HEK293T (cell line): ENCODE data around the gene HERC2.
"Not testable (repeated sequence)": the region's sequence is repeated elsewhere in the genome, so short reads cannot be mapped to it uniquely, and the experiment has no call there.

Experiments used
- CTCF ChIA-PET: fragments of 350-600 bp; formaldehyde crosslinking; extraction: SDS; loops from one replicate; lab custom pipeline; 2021; ENCODE audit warnings: antibody characterized with exemption, inconsistent platforms; lab: Yijun Ruan, JAX
- POLR2A ChIA-PET: fragments of 350-600 bp; formaldehyde crosslinking; extraction: SDS; loops from one replicate; lab custom pipeline; 2020; ENCODE audit warnings: antibody characterized with exemption, inconsistent platforms; lab: Yijun Ruan, JAX
- DNase-seq: peaks from one replicate; pipeline ENCODE4 v3.0.0; 2012; ENCODE audit warnings: mixed read lengths; ENCODE audit errors: extremely low spot score
- L3MBTL2 ChIP-seq: fragments of 450-650 bp; conservative IDR thresholded peaks from 2 replicates; pipeline ENCODE4 v1.6.1; 2016; ENCODE audit warnings: mild to moderate bottlenecking

HERC2 gene, protein sequence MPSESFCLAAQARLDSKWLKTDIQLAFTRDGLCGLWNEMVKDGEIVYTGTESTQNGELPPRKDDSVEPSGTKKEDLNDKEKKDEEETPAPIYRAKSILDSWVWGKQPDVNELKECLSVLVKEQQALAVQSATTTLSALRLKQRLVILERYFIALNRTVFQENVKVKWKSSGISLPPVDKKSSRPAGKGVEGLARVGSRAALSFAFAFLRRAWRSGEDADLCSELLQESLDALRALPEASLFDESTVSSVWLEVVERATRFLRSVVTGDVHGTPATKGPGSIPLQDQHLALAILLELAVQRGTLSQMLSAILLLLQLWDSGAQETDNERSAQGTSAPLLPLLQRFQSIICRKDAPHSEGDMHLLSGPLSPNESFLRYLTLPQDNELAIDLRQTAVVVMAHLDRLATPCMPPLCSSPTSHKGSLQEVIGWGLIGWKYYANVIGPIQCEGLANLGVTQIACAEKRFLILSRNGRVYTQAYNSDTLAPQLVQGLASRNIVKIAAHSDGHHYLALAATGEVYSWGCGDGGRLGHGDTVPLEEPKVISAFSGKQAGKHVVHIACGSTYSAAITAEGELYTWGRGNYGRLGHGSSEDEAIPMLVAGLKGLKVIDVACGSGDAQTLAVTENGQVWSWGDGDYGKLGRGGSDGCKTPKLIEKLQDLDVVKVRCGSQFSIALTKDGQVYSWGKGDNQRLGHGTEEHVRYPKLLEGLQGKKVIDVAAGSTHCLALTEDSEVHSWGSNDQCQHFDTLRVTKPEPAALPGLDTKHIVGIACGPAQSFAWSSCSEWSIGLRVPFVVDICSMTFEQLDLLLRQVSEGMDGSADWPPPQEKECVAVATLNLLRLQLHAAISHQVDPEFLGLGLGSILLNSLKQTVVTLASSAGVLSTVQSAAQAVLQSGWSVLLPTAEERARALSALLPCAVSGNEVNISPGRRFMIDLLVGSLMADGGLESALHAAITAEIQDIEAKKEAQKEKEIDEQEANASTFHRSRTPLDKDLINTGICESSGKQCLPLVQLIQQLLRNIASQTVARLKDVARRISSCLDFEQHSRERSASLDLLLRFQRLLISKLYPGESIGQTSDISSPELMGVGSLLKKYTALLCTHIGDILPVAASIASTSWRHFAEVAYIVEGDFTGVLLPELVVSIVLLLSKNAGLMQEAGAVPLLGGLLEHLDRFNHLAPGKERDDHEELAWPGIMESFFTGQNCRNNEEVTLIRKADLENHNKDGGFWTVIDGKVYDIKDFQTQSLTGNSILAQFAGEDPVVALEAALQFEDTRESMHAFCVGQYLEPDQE (N-terminal part only)

DNA sequence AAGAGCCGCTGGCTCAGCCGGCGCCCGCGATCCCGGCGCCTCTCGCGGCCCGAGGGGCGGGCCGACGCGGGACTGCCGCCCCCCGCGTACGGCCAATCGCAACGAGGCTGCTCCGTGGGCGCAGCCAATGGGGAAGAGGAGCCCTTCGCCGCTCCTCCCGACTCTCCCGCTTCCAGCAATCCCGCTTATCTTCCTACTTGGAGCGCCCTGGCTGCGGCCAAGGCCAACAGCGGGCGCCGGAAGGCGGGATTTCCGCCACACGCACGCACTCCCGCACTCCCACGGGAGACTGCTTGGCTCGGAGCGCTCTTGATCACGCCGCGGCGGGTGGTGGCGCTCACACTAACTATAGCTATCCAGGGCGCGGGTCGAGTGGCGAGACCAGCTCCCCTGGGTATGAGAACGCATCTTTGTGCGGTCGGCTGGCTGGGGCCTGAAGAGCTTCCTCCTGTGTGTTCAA, at the start of gene HERC2:
TSS of gene HERC2 (minus strand) at position 51 of the 460 bp plus-strand sequence. CDS start 746 bp downstream, outside the sequence.
- CTCF ChIA-PET, POLR2A ChIA-PET: not testable (repeated sequence)

DNA sequence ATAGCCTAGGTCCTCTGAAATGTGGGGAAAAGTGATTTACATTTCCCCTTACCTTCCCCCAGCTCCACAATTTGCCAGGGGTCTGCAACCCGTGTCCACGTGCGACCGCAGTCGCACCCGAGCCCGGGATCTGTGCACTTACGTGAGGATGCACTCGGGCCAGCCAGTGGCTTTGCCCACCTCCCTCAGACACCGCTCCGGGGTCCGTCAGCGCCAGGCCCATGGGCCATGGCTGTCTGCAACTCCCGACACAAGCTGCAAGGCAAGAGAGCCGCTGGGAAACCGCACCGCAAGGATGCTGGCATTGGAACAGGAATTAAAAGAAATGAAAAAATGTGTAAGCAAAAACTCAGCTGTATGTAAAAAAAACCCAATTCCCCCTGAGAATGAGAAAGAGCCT, 43.5 kb upstream of the HERC2 start:
- DNase-seq, CTCF ChIA-PET, POLR2A ChIA-PET: not testable (repeated sequence)

More for the DNA sequence above, at the start of gene HERC2:
- not testable (repeated sequence) for DNase-seq

DNA sequence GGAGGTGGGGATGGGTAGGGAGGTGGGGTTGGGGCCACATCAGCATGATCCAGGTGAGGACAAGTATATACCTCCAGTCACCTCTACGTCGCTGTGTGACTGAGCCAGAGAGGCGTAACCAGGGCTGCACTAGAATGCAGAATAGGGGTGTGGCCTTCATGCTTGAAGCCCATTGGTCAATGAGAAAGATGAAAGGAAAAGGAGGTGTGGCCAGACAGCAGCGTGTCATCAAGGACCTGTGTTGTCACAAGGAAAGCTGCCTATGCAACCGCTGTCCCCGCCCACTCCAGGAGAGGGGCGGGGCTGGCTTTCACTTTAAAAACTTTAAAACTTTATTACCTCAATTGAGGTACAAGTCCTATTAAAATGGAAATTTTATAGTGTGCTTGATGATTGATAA, 36.0 kb upstream of the HERC2 start, which contains the start of gene GOLGA6L24:
TSS of gene GOLGA6L24 (minus strand) at position 101 of the 400 bp plus-strand sequence. CDS start at position 40, 61 bp downstream.
- DNase-seq: not testable (repeated sequence)

DNA sequence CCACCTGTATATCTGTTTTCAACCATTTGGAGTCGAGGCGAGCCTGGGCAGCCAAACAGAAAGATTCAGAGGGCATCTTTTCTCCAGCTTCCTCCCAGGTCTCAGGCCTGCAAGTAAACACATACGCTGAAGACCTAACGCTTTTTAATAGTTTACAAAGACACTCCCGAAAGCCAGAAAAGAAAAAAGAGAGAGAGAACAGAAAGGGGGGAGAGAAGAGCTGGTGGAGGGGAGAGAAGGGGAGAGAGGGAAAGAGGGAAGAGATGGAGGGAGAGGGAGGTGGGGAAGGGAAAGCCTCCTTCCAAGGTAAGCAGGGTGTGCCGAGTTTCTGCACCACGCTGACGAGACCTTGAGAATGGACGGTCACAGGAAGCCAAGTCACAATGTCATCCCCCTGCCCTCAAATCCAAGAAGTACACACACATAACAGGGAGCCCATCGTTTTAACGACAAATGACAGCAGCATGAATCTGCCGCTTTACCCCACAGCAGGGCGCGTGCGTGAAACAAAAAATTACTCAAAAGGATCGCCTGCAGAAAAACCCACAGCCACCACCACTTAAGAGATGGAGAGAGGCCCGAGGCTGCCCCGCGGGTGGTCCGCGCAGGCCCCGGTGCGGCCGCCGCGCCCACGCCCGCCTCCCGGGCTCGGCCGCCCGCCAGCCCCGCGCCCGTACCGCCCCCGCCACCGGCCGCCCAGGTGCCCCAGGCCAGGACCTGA, 461 bp downstream of the HERC2 start:
- CTCF ChIA-PET, POLR2A ChIA-PET, DNase-seq: not testable (repeated sequence)

More for the DNA sequence above, 36.0 kb upstream of the HERC2 start, which contains the start of gene GOLGA6L24:
- POLR2A ChIA-PET, CTCF ChIA-PET: not testable (repeated sequence)

DNA sequence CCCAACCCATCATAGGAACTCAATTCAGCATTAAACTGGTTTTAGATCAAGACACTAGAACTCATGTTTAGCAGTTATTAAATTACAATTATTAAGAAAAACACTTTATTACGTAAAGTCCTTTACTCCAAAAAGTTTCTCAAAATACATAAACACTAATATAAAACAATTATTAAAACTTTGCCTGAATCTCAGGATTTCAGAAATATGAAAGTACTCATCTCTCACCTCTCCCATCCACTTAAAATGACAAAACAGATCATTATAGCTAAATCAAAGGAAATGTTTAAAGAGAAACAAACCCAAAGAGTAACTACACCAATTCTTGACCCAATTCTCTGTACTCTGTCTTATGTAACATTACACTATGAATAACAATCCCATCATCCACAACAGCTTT, 2.3 kb downstream of the HERC2 start:
- POLR2A ChIA-PET, CTCF ChIA-PET, DNase-seq: not testable (repeated sequence)

DNA sequence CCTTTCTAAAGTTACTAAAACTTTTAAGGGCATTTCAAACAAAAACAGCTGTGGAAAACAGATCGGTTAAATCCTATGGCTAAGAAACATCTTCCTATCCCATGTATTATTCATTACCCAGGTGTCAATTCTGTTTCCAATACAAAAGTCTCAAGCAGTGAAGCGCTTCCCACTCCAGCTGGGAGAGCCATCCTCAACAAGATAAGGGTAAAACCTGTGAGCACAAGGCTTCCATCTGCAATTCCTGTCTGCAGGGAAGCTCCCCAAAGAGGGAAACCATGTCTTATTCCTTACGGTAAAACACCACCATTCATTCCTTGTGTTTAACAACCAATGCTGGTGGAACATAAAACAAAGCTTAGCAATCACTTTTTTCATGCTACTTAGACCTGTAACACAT, 3.2 kb downstream of the HERC2 start:
- POLR2A ChIA-PET, DNase-seq, CTCF ChIA-PET: not testable (repeated sequence)

DNA sequence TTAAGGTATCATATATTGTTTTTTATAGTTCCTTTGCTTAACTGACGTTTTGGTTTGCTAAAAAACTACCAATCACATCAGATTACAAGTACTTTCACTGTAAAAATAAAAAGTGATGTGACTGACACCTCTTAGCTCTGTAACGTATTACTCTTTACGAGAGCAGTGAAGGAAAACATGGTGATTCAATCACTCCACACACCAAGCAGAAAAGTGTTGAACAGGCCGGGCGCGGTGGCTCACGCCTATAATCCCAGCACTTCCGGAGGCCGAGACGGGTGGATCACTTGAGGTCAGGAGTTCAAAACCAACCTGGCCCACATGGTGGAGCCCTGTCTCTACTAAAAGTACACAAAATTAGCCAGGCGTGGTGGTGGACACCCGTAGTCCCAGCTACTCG, 3.9 kb downstream of the HERC2 start:
- CTCF ChIA-PET, POLR2A ChIA-PET, DNase-seq: not testable (repeated sequence)

DNA sequence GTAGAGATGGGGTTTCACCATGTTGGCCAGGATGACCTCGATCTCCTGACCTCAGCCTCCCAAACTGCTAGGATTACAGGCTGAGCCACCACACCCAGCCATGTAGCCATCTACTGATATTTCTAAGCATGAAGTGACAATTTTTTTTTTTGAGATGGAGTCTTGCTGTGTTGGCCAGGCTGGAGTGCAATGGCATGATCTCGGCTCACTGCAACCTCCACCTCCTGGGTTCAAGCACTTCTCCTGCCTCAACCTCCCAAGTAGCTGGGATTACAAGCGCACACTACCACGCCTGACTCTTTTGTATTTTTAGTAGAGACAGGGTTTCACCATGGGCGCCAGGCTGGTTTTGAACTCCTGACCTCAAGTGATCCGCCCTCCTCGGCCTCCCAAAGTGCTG, 5.0 kb downstream of the HERC2 start:
- POLR2A ChIA-PET, DNase-seq, CTCF ChIA-PET: not testable (repeated sequence)

DNA sequence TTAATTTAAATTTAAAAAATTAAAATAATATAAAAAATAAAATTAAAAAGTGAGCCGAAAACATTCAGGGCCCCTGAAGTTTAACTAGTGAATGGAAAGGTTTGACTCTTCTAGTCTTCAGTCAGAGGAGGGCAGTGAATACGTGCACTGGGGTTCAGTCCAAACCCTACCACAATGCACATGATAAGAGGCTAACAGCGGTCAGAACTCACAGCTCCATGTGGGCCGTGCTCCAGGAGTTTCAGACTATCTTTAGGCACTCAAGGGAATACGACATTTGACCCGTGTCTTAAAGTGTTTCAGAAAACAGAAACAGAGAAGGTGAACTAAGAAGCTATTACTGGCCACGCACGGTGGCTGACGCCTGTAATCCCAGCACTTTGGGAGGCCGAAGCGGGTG, 11.5 kb downstream of the HERC2 start:
- POLR2A ChIA-PET, DNase-seq, CTCF ChIA-PET: not testable (repeated sequence)

DNA sequence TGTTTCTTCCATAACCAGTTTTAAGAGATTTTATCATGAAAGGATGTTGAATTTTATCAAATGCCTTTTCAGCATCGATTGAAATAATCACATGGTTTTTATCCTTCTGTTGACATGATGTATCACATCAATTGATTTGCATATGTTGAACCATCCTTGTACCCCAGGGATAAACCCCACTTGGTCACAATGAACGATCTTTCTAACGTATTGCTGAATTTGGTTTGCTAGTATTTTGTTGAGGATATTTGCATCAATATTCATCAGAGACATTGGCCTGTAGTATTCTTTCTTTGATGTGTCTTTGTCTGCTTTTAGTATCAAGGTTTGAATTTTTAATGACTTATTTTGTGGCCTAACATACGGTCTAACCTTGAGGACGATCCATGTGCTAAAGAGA, 13.3 kb downstream of the HERC2 start:
- TF ChIP-seq L3MBTL2: peak; percentile 44
- CTCF ChIA-PET, POLR2A ChIA-PET, DNase-seq: not testable (repeated sequence)

DNA sequence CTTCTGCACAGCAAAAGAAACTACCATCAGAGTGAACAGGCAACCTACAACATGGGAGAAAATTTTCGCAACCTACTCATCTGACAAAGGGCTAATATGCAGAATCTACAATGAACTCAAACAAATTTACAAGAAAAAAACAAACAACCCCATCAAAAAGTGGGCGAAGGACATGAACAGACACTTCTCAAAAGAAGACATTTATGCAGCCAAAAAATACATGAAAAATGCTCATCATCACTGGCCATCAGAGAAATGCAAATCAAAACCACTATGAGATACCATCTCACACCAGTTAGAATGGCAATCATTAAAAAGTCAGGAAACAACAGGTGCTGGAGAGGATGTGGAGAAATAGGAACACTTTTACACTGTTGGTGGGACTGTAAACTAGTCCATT, 16.3 kb downstream of the HERC2 start:
- DNase-seq, CTCF ChIA-PET, POLR2A ChIA-PET: not testable (repeated sequence)

DNA sequence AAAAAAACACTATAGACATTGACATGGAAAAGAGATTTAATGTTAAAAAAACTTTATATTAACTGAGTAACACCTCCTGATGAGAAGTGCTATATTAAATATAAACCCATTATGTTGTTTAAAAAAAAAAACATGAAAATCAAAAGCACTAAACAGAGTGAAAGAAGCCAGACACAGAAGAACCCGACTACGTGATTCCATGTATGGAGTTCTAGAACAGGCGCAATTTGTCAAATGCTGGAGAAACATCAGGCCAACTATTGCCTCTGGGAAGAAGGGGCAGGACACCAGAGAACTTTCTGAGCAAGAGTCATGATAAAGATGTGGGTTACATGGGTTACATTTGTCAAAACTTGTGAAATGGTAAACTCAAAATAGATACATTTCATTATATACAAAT, 24.5 kb downstream of the HERC2 start:
- POLR2A ChIA-PET, CTCF ChIA-PET, DNase-seq: not testable (repeated sequence)

DNA sequence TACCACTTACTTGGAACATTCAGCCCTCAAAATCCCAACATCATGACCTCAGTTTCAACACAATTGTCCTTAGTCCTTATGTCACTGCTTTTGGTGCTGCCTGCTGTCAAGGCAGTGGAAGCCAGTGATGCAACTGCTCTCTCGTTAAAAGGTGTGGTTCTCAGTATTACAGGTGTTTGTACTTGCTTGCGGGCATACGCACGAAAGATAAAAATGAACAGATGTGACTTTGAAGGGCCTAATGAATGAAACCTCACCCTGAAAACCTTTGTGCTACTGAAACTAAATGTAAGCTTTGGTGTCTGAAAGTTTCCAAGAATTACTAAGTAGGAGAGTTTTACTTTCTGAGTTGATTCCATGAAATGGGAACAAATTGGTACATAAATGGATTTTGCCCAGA, 25.2 kb downstream of the HERC2 start:
- POLR2A ChIA-PET, CTCF ChIA-PET, DNase-seq: not testable (repeated sequence)

DNA sequence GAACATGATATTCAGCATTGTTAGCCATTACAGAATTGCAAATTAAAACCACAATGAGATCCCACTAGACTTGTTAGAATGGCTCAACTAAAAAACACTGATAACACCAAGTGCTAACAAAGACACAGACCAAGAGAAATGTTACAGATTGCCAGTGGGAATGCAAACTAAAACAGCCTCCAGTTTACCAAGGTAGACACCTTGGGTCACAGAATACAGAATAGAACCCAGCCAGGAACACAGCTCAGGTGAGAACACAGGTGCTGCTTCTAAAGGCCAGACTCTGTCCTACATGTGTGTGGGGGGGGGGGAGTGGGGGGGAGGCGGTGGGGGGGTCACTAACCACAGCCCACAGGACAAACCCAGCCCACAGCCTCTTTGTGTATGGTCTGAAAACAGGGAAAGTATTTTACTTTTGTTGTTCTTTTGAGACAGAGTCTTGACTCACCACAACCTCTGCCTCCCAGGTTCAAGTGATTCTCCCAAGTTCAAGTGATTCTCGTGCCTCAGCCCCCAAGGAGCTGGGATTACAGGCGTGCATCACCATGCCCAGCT, 26.9 kb downstream of the HERC2 start:
- CTCF ChIA-PET, POLR2A ChIA-PET, DNase-seq: not testable (repeated sequence)

DNA sequence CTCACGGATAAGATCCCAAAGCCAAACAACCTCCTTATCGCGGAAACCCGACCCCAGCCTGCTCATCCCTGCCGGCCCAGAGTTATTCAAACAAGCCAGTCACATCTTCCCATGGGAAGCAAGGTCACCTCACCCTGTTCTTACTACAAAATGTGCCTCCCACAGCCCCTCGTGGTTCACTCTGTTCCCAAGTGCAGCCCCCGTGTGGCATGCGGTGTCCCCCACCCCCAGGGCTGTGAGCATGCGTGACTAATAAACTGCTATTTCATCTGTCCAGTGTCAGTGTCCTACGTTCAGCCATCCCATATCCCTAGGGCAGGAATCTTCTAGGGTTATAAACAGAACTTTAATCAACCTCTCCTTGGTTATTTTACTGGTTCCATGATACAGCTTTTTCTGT, 27.4 kb downstream of the HERC2 start:
- DNase-seq, CTCF ChIA-PET, POLR2A ChIA-PET: not testable (repeated sequence)
